AML-193 (cell line): ENCODE measurements around the gene TCTN1.
"Not testable (repeated sequence)": the region's sequence is repeated elsewhere in the genome, so short reads cannot be mapped to it uniquely, and the experiment has no call there.

ENCODE experiments used
- DNase-seq, 2 experiments: peaks; one replicate each; lab custom pipeline; 2025; lab: John Stamatoyannopoulos, UW

TCTN1 gene

GRCh38 chr12:110585231-110585799, 28.6 kb upstream of the TCTN1 start:
- DNase-seq: peak; percentile 54 to 59

- DNase-seq: not testable (repeated sequence)
Measured at GRCh38 chr12:110587102-110587501, 26.8 kb upstream of the TCTN1 start.

GRCh38 chr12:110590059-110590458, 23.9 kb upstream of the TCTN1 start:
- no peak for DNase-seq

- DNase-seq: peak; percentile 91 to 92
Measured at GRCh38 chr12:110590806-110591326, 23.1 kb upstream of the TCTN1 start.

GRCh38 chr12:110591451-110592051, 22.4 kb upstream of the TCTN1 start:
- DNase-seq: no peak

GRCh38 chr12:110592078-110592477, 21.9 kb upstream of the TCTN1 start:
- no peak for DNase-seq

- DNase-seq: not testable (repeated sequence)
Measured at GRCh38 chr12:110592919-110593318, 21.0 kb upstream of the TCTN1 start.

- no peak for DNase-seq
Measured at GRCh38 chr12:110597885-110598284, 16.0 kb upstream of the TCTN1 start.

GRCh38 chr12:110599334-110599733, 14.6 kb upstream of the TCTN1 start:
- DNase-seq: no peak

GRCh38 chr12:110600254-110600653, 13.7 kb upstream of the TCTN1 start:
- DNase-seq: peak; percentile 78 to 82

- DNase-seq: peak; percentile 66 to 73
Measured at GRCh38 chr12:110602085-110602814, 11.7 kb upstream of the TCTN1 start.

- no peak for DNase-seq
Measured at GRCh38 chr12:110606253-110606611, 7.7 kb upstream of the TCTN1 start.

- no peak for DNase-seq
Measured at GRCh38 chr12:110613071-110613770, 708 bp upstream of the TCTN1 start.

- no peak for DNase-seq
Measured at GRCh38 chr12:110615171-110615570, 1.2 kb downstream of the TCTN1 start.

GRCh38 chr12:110616471-110617115, 2.7 kb downstream of the TCTN1 start:
- DNase-seq: no peak

- DNase-seq: no peak
Measured at GRCh38 chr12:110619534-110619953, 5.6 kb downstream of the TCTN1 start.

- DNase-seq: no peak
Measured at GRCh38 chr12:110622582-110622981, 8.7 kb downstream of the TCTN1 start.

- no peak for DNase-seq
Measured at GRCh38 chr12:110627500-110628195, 13.7 kb downstream of the TCTN1 start.

- no peak for DNase-seq
Measured at GRCh38 chr12:110635055-110635454, 21.1 kb downstream of the TCTN1 start.

GRCh38 chr12:110636516-110636915, 22.6 kb downstream of the TCTN1 start:
- no peak for DNase-seq

- no peak for DNase-seq
Measured at GRCh38 chr12:110637869-110638441, 24.0 kb downstream of the TCTN1 start.
